HCT116 (cell line): ENCODE data around the gene MIP. TPM values are rescaled to one million over a fixed set of nuclear protein-coding genes. Genes with fewer than 3 reads are reported as not detected.

Experiments used
- ATAC-seq: fragments of 200-7000 bp; cut with Tn5 transposase; 2 replicates; pipeline ENCODE4 v1.9.1; 2020; ENCODE audit warnings: mild to moderate bottlenecking, moderate library complexity
- BruUV-seq: library from RNA; stranded (reverse); fragments of 400-500 nt; replicated peaks from 2 replicates; lab custom pipeline; 2021; lab: Mats Ljungman, UMichigan
- CTCF ChIA-PET: fragments of 300-600 bp; sonication (Branson Sonifier 250); formaldehyde crosslinking; loops from one replicate; lab custom pipeline; 2021; ENCODE audit warnings: antibody characterized with exemption; lab: Charles Lee
- POLR2A ChIA-PET: fragments of 300-600, 350-600 bp; sonication (Branson Sonifier 250); formaldehyde crosslinking; loops from one replicate; lab custom pipeline; 2021; ENCODE audit warnings: antibody characterized with exemption; lab: Charles Lee
- RAD21 ChIA-PET, 2 experiments: fragments of 300-600 bp; sonication (Branson Sonifier 250); formaldehyde crosslinking; loops; one replicate each; lab custom pipeline; 2023; ENCODE audit warnings: low total read pairs in 2 of 2; ENCODE audit not compliant: uncharacterized antibody in 2 of 2, unreplicated experiment in 2 of 2, low non-redundant PET in 1 of 2; lab: Charles Lee
- DNase-seq: peaks from one replicate; pipeline ENCODE4 v3.0.0-alpha.2; 2010; ENCODE audit warnings: low read depth, low spot score
- H2AFZ ChIP-seq: fragments of 200-600 bp; shearing (Covaris generic), sonication (generic); 2 replicates; pipeline ENCODE4 v1.6.1; 2017; ENCODE audit warnings: low read depth, mixed run types, mixed read lengths, antibody characterized with exemption, low read length; ENCODE audit not compliant: poor library complexity, severe bottlenecking
- H3K27ac ChIP-seq: 2 replicates; pipeline ENCODE4 v1.5.1; 2012; ENCODE audit warnings: low read depth, low read length
- H3K27me3 ChIP-seq: fragments of 200-600 bp; sonication (generic); 2 replicates; pipeline ENCODE4 v1.6.1; 2016; ENCODE audit warnings: mixed run types, low read length, mixed read lengths; ENCODE audit not compliant: insufficient read depth
- H3K36me3 ChIP-seq, 2 experiments: fragments of 200-500 bp in 1 of 2; fragments of 200-600 bp in 1 of 2; sonication (Bioruptor generic) in 1 of 2; sonication (generic) in 1 of 2; 2 replicates each; pipeline versions ENCODE4 v1.5.1 to v1.6.1; 2014 to 2016; ENCODE audit warnings: low read length in 2 of 2, inconsistent platforms in 1 of 2, mixed read lengths in 1 of 2, mixed run types in 1 of 2; ENCODE audit not compliant: insufficient read depth in 2 of 2, control insufficient read depth in 1 of 2
- H3K4me1 ChIP-seq, 2 experiments: fragments of 200-600 bp in 1 of 2; sonication (generic) in 1 of 2; 2 replicates each; pipeline versions ENCODE4 v1.5.1 to v1.6.1; 2012 to 2017; ENCODE audit warnings: low read length in 2 of 2, inconsistent platforms in 1 of 2, mild to moderate bottlenecking in 1 of 2, mixed read lengths in 1 of 2, mixed run types in 1 of 2, moderate library complexity in 1 of 2; ENCODE audit not compliant: insufficient read depth in 2 of 2, control insufficient read depth in 1 of 2
- H3K4me2 ChIP-seq: fragments of 200-600 bp; sonication (generic); 2 replicates; pipeline ENCODE4 v1.6.1; 2017; ENCODE audit warnings: mixed run types, low read length, mixed read lengths
- H3K4me3 ChIP-seq, 2 experiments: fragments of 200-600 bp in 1 of 2; sonication (generic) in 1 of 2; replicated peaks in 1 of 2; 2 replicates each; pipeline ENCODE4 v1.5.1; 2011 to 2016; ENCODE audit warnings: low read length in 2 of 2, control low read depth in 1 of 2, low read depth in 1 of 2, mild to moderate bottlenecking in 1 of 2, mixed read lengths in 1 of 2, mixed run types in 1 of 2
- H3K79me2 ChIP-seq: fragments of 200-600 bp; sonication (generic); 2 replicates; pipeline ENCODE4 v1.6.1; 2017; ENCODE audit warnings: mild to moderate bottlenecking, mixed run types, low read length, moderate library complexity, mixed read lengths; ENCODE audit not compliant: insufficient read depth
- H3K9ac ChIP-seq: fragments of 200-600 bp; sonication (generic); 2 replicates; pipeline ENCODE4 v1.6.1; 2016; ENCODE audit warnings: low read length, mixed read lengths
- H3K9me2 ChIP-seq: fragments of 200-600 bp; sonication (generic), shearing (Covaris generic); 2 replicates; pipeline ENCODE4 v1.6.1; 2017; ENCODE audit warnings: mixed run types, mild to moderate bottlenecking, moderate library complexity; ENCODE audit not compliant: insufficient read depth
- H3K9me3 ChIP-seq, 2 experiments: fragments of 200-500 bp in 1 of 2; fragments of 200-600 bp in 1 of 2; sonication (Bioruptor generic) in 1 of 2; sonication (generic) in 1 of 2; 2 replicates each; pipeline ENCODE4 v1.6.1; 2014 to 2017; ENCODE audit warnings: low read length in 2 of 2, mixed read lengths in 2 of 2, inconsistent platforms in 1 of 2, low read depth in 1 of 2, mild to moderate bottlenecking in 1 of 2, mixed run types in 1 of 2, moderate library complexity in 1 of 2; ENCODE audit not compliant: control insufficient read depth in 1 of 2, insufficient read depth in 1 of 2
- H4K20me1 ChIP-seq: fragments of 200-600 bp; sonication (generic), shearing (Covaris generic); 2 replicates; pipeline ENCODE4 v1.6.1; 2017; ENCODE audit warnings: mixed run types, mild to moderate bottlenecking, moderate library complexity; ENCODE audit not compliant: insufficient read depth
- ATF3 ChIP-seq: IDR thresholded peaks from 2 replicates; pipeline ENCODE4 v1.6.1; 2012
- CBX3 ChIP-seq: IDR thresholded peaks from 2 replicates; pipeline ENCODE4 v1.6.1; 2012; ENCODE audit warnings: low read depth
- CEBPB ChIP-seq: IDR thresholded peaks from 2 replicates; pipeline ENCODE4 v1.6.1; 2012; ENCODE audit warnings: low read depth
- CTCF ChIP-seq, 3 experiments: fragments of 200-600 bp in 1 of 3; sonication (generic) in 1 of 3; IDR thresholded peaks in 2 of 3; conservative IDR thresholded peaks in 1 of 3; 2 replicates each; pipeline ENCODE4 v1.5.1; 2012 to 2017; ENCODE audit warnings: low read depth in 2 of 3, low read length in 2 of 3, antibody characterized with exemption in 1 of 3, borderline replicate concordance in 1 of 3, control low read depth in 1 of 3, mild to moderate bottlenecking in 1 of 3, mixed read lengths in 1 of 3, mixed run types in 1 of 3, moderate library complexity in 1 of 3; ENCODE audit not compliant: insufficient read depth in 1 of 3
- EGR1 ChIP-seq: IDR thresholded peaks from 2 replicates; pipeline ENCODE4 v1.6.1; 2012; ENCODE audit warnings: low read depth
- ELF1 ChIP-seq: IDR thresholded peaks from 2 replicates; pipeline ENCODE4 v1.6.1; 2012; ENCODE audit warnings: low read depth, borderline replicate concordance
- EZH2 ChIP-seq: fragments of 200-600 bp; sonication (generic); IDR thresholded peaks from 2 replicates; pipeline ENCODE4 v1.6.1; 2017; ENCODE audit warnings: antibody characterized with exemption, mixed run types
- EZH2phosphoT487 ChIP-seq: fragments of 200-600 bp; IDR thresholded peaks from 2 replicates; pipeline ENCODE4 v1.6.1; 2018; ENCODE audit warnings: antibody characterized with exemption, borderline replicate concordance
- JUND ChIP-seq: IDR thresholded peaks from 2 replicates; pipeline ENCODE4 v1.6.1; 2012
- MAX ChIP-seq: IDR thresholded peaks from 2 replicates; pipeline ENCODE4 v1.6.1; 2012
- POLR2AphosphoS5 ChIP-seq: IDR thresholded peaks from 2 replicates; pipeline ENCODE4 v1.6.1; 2011; ENCODE audit warnings: mild to moderate bottlenecking, low read depth, low read length, moderate library complexity
- RAD21 ChIP-seq: IDR thresholded peaks from 2 replicates; pipeline ENCODE4 v1.6.1; 2012; ENCODE audit warnings: low read depth, mild to moderate bottlenecking
- REST ChIP-seq: IDR thresholded peaks from 2 replicates; pipeline ENCODE4 v1.6.1; 2012; ENCODE audit warnings: low read depth
- SIN3A ChIP-seq: IDR thresholded peaks from 2 replicates; pipeline ENCODE4 v1.6.1; 2012; ENCODE audit warnings: low read depth
- SP1 ChIP-seq: IDR thresholded peaks from 2 replicates; pipeline ENCODE4 v1.6.1; 2012; ENCODE audit warnings: low read depth
- SRF ChIP-seq: IDR thresholded peaks from 2 replicates; pipeline ENCODE4 v1.6.1; 2012; ENCODE audit warnings: low read depth
- TCF7L2 ChIP-seq: IDR thresholded peaks from 2 replicates; pipeline ENCODE4 v1.7.0; 2011; ENCODE audit warnings: borderline replicate concordance, inconsistent platforms; ENCODE audit not compliant: insufficient read depth, insufficient read length; ENCODE audit errors: extremely low read depth
- YY1 ChIP-seq: IDR thresholded peaks from 2 replicates; pipeline ENCODE4 v1.6.1; 2011; ENCODE audit warnings: low read length, low read depth, moderate library complexity, mild to moderate bottlenecking; ENCODE audit not compliant: insufficient replicate concordance; ENCODE audit errors: extremely low read depth
- ZFX ChIP-seq: fragments of 450-650 bp; IDR thresholded peaks from 2 replicates; pipeline ENCODE4 v1.6.1; 2017
- ZNF274 ChIP-seq: fragments of 200-500 bp; sonication (Bioruptor generic); IDR thresholded peaks from 2 replicates; pipeline ENCODE4 v1.6.1; 2014; ENCODE audit warnings: mild to moderate bottlenecking, low read depth, low read length, inconsistent platforms
- intact Hi-C: fragments of 100-400 bp; cut with micrococcal nuclease; formaldehyde crosslinking; loops from 2 replicates; pipeline ENCODE4 v1.10.0; 2022
- total RNA-seq: library from RNA; stranded (reverse); gene quantifications from one replicate; pipeline ENCODE4 v1.2.1, GENCODE V29; 2021; ENCODE audit not compliant: unreplicated experiment

MIP gene
- total RNA-seq, 1 experiment from 2014 or later = 0.79 TPM

- no peak for TF ChIP-seq EZH2phosphoT487
- no peak for TF ChIP-seq SP1
- TF ChIP-seq EGR1 = no peak
These were observed 33.1 kb upstream of the MIP start (continued) for GRCh38 chr12:56487448-56488040.

- Histone ChIP-seq H3K4me1 (no peaks in the 10 kb centered on the region), H3K9me3 (no peaks in the 10 kb centered on the region)
- TF ChIP-seq JUND (no peak), SRF (no peak), EGR1 (no peak), SP1 (no peak), MAX (no peak), TCF7L2 (no peak), YY1 (no peak), REST (no peak), ZFX (no peak), CTCF (IDR thresholded peaks at IDR 0.05 in 2 of 3, conservative IDR thresholded peaks at IDR 0.05 in 1 of 3; ENCODE audit: borderline replicate concordance in 1 of 3, insufficient read depth in 1 of 3, low read depth in 2 of 3, low read length in 2 of 3) (no peak), ATF3 (no peak), CBX3 (no peak), ELF1 (no peak), RAD21 (no peak), EZH2phosphoT487 (no peak), ZNF274 (no peak), POLR2AphosphoS5 (no peak), SIN3A (no peak), EZH2 (no peak), CEBPB (no peak)
- TF ChIP-seq, all 23 proteins: peak for 0
- CTCF ChIA-PET = no interaction called here
- intact Hi-C loops = no loop called here
- no peaks in the 10 kb centered on the region for H3K36me3 ChIP-seq
- POLR2A ChIA-PET = no interaction called here
- no TSS peak for BruUV-seq
- H3K27ac ChIP-seq = no peak overlapping the region
- H3K9me2 ChIP-seq = no peaks in the 10 kb centered on the region
- no peak for ATAC-seq
- no peak overlapping the region for H3K4me3 ChIP-seq
- peaks cover 6% of the 10 kb centered on the region; the same call in 1 of the 2 replicates for H3K27me3 ChIP-seq
- no peaks in the 10 kb centered on the region for H4K20me1 ChIP-seq
- no peak for DNase-seq
- H3K79me2 ChIP-seq = no peaks in the 10 kb centered on the region
- H2AFZ ChIP-seq = no peak overlapping the region
- no peak overlapping the region for H3K9ac ChIP-seq
- no peak overlapping the region for H3K4me2 ChIP-seq
- RAD21 ChIA-PET = no interaction called here
These were observed 32.2 kb upstream of the MIP start for GRCh38 chr12:56486694-56487093.
